ENCODE data around the gene MAN1C1.

The MAN1C1 gene

GRCh38 chr1:25703041-25703440, 86.5 kb downstream of the MAN1C1 start:
- no peaks in the 10 kb centered on the region for H3K36me3 ChIP-seq (ENCODE audit: control insufficient read depth, insufficient read depth, low read length)
- DNase-seq (ENCODE audit: extremely low read depth, insufficient read length): no peak
- TF ChIP-seq CTCF (IDR thresholded peaks at IDR 0.05; ENCODE audit: insufficient read depth, low read length, poor library complexity, severe bottlenecking): no peak
- H3K4me3 ChIP-seq (replicated peaks; ENCODE audit: low read depth, low read length): no peak overlapping the region
- peaks cover 2% of the 10 kb centered on the region for H3K27me3 ChIP-seq (replicated peaks; ENCODE audit: control insufficient read depth, insufficient read depth, low read length)

GRCh38 chr1:25703671-25704266, 87.2 kb downstream of the MAN1C1 start:
- H3K4me3 ChIP-seq (replicated peaks; ENCODE audit: low read depth, low read length): no peak overlapping the region
- H3K36me3 ChIP-seq (ENCODE audit: control insufficient read depth, insufficient read depth, low read length): no peaks in the 10 kb centered on the region
- TF ChIP-seq CTCF (IDR thresholded peaks at IDR 0.05; ENCODE audit: insufficient read depth, low read length, poor library complexity, severe bottlenecking): no peak
- DNase-seq (ENCODE audit: extremely low read depth, insufficient read length): no peak
- H3K27me3 ChIP-seq (replicated peaks; ENCODE audit: control insufficient read depth, insufficient read depth, low read length): peaks cover 2% of the 10 kb centered on the region

- peaks cover 2% of the 10 kb centered on the region for H3K27me3 ChIP-seq (replicated peaks; ENCODE audit: control insufficient read depth, insufficient read depth, low read length)
- H3K36me3 ChIP-seq (ENCODE audit: control insufficient read depth, insufficient read depth, low read length): no peaks in the 10 kb centered on the region
- H3K4me3 ChIP-seq (replicated peaks; ENCODE audit: low read depth, low read length): no peak overlapping the region
- DNase-seq (ENCODE audit: extremely low read depth, insufficient read length): no peak
- no peak for TF ChIP-seq CTCF (IDR thresholded peaks at IDR 0.05; ENCODE audit: insufficient read depth, low read length, poor library complexity, severe bottlenecking)
These were observed 87.7 kb downstream of the MAN1C1 start for GRCh38 chr1:25704267-25704691.

GRCh38 chr1:25705699-25706098, 89.1 kb downstream of the MAN1C1 start:
- DNase-seq (ENCODE audit: extremely low read depth, insufficient read length): no peak
- Histone ChIP-seq H3K4me3 (replicated peaks; ENCODE audit: low read depth, low read length) (no peak overlapping the region), H3K36me3 (ENCODE audit: control insufficient read depth, insufficient read depth, low read length) (no peaks in the 10 kb centered on the region), H3K27me3 (replicated peaks; ENCODE audit: control insufficient read depth, insufficient read depth, low read length) (peaks cover 2% of the 10 kb centered on the region)
- TF ChIP-seq CTCF (IDR thresholded peaks at IDR 0.05; ENCODE audit: insufficient read depth, low read length, poor library complexity, severe bottlenecking): no peak

GRCh38 chr1:25706146-25707089, 89.8 kb downstream of the MAN1C1 start:
- Histone ChIP-seq H3K36me3 (ENCODE audit: control insufficient read depth, insufficient read depth, low read length) (no peaks in the 10 kb centered on the region), H3K27me3 (replicated peaks; ENCODE audit: control insufficient read depth, insufficient read depth, low read length) (no peaks in the 10 kb centered on the region; the same call in 1 of the 2 replicates), H3K4me3 (replicated peaks; ENCODE audit: low read depth, low read length) (no peak overlapping the region)
- DNase-seq (ENCODE audit: extremely low read depth, insufficient read length): no peak
- TF ChIP-seq CTCF (IDR thresholded peaks at IDR 0.05; ENCODE audit: insufficient read depth, low read length, poor library complexity, severe bottlenecking): no peak

All from GM06990 (cell line).